Fibroblast of skin of scalp (primary cell): ENCODE data around the gene CSNK2A1.

Experiments used
- DNase-seq: peaks from one replicate; pipeline ENCODE4 v3.0.0-alpha.2; 2013

Gene CSNK2A1

GRCh38 chr20:427849-428657 lies 115.5 kb downstream of the CSNK2A1 start:
- no peak for DNase-seq

- DNase-seq = no peak
Observed at GRCh38 chr20:427401-427800, 116.2 kb downstream of the CSNK2A1 start.

DNA sequence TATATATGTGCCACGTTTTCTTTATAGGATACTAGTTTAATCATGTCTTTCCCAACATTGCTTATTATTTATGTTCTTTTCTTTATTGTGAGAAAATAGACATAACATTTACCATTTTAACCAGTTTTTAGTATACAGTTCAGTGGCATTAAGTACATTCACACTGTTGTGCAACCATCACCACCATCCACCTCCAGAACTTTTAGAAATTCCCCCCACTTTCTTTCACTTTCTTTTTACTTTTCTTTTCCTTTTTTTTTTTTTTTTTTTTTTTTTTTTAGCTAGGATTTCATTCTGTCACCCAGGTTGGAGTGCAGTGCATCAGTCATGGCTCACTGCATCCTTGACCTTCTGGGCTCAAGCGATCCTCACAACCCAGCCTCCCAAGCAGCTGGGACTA lies 117.0 kb downstream of the CSNK2A1 start:
- no peak for DNase-seq
